Keratinocyte (primary cell): ENCODE measurements around the gene CCDC178. TPM values are rescaled to one million over a fixed set of nuclear protein-coding genes. Genes with fewer than 3 reads are reported as not detected.

ENCODE experiments used
- DNase-seq: peaks from one replicate; pipeline ENCODE4 v3.0.0-alpha.2; 2011; ENCODE audit warnings: low read depth, missing footprints, low spot score
- FAIRE-seq: peaks from 2 replicates; lab custom pipeline; 2011; peaks lifted over from hg19 to GRCh38; lab: Jason Lieb, UNC
- H2AFZ ChIP-seq: 2 replicates; pipeline ENCODE4 v1.6.0; 2012; ENCODE audit warnings: low read length, control low read depth, inconsistent platforms; ENCODE audit not compliant: control insufficient read depth
- H3K27ac ChIP-seq: 2 replicates; pipeline ENCODE4 v1.5.1; 2011; ENCODE audit warnings: low read length; ENCODE audit not compliant: control insufficient read depth, insufficient read depth
- H3K27me3 ChIP-seq: 3 replicates; pipeline ENCODE4 v1.6.0; 2011; ENCODE audit warnings: low read length; ENCODE audit not compliant: control insufficient read depth, insufficient read depth; ENCODE audit errors: extremely low read depth
- H3K36me3 ChIP-seq, 2 experiments: 2 replicates in 1 of 2; 3 replicates in 1 of 2; pipeline ENCODE4 v1.5.1; 2011; ENCODE audit warnings: low read length in 2 of 2, mild to moderate bottlenecking in 1 of 2; ENCODE audit not compliant: control insufficient read depth in 2 of 2, insufficient read depth in 2 of 2; ENCODE audit errors: extremely low read depth in 1 of 2
- H3K4me1 ChIP-seq: 3 replicates; pipeline ENCODE4 v1.5.1; 2011; ENCODE audit warnings: low read length; ENCODE audit not compliant: control insufficient read depth, insufficient read depth; ENCODE audit errors: extremely low read depth
- H3K4me2 ChIP-seq: 3 replicates; pipeline ENCODE4 v1.6.0; 2011; ENCODE audit warnings: low read depth, low read length; ENCODE audit not compliant: control insufficient read depth, insufficient read depth; ENCODE audit errors: extremely low read depth
- H3K4me3 ChIP-seq, 3 experiments: fragments of 200-600 bp in 1 of 3; sonication (generic) in 1 of 3; 2 replicates in 2 of 3; 3 replicates in 1 of 3; pipeline ENCODE4 v1.5.1; 2011 to 2016; ENCODE audit warnings: low read length in 3 of 3, mild to moderate bottlenecking in 3 of 3, control low read depth in 2 of 3, inconsistent platforms in 1 of 3, low read depth in 1 of 3, mixed read lengths in 1 of 3, mixed run types in 1 of 3, moderate library complexity in 1 of 3; ENCODE audit not compliant: control insufficient read depth in 2 of 3, insufficient read depth in 2 of 3; ENCODE audit errors: extremely low read depth in 1 of 3
- H3K79me2 ChIP-seq: 2 replicates; pipeline ENCODE4 v1.6.0; 2012; ENCODE audit warnings: low read length; ENCODE audit not compliant: control insufficient read depth, insufficient read depth
- H3K9ac ChIP-seq: 3 replicates; pipeline ENCODE4 v1.6.0; 2011; ENCODE audit warnings: low read length; ENCODE audit not compliant: control insufficient read depth, insufficient read depth; ENCODE audit errors: extremely low read depth
- H3K9me1 ChIP-seq: 3 replicates; pipeline ENCODE4 v1.6.0; 2011; ENCODE audit warnings: low read length; ENCODE audit not compliant: control insufficient read depth, insufficient read depth; ENCODE audit errors: extremely low read depth
- H3K9me3 ChIP-seq: 2 replicates; pipeline ENCODE4 v1.5.1; 2012; ENCODE audit warnings: low read depth, low read length; ENCODE audit not compliant: control insufficient read depth
- H4K20me1 ChIP-seq: 3 replicates; pipeline ENCODE4 v1.6.0; 2011; ENCODE audit warnings: low read length; ENCODE audit not compliant: control insufficient read depth, insufficient read depth; ENCODE audit errors: extremely low read depth
- EZH2 ChIP-seq: IDR thresholded peaks from one replicate; pipeline ENCODE4 v1.6.1; 2012; ENCODE audit warnings: inconsistent platforms, mild to moderate bottlenecking, low read length, moderate library complexity
- dilution Hi-C: fragments of 300-500 bp; cut with MboI; formaldehyde crosslinking; loops from one replicate; pipeline ENCODE4 v1.7.0; 2020; ENCODE audit warnings: low sequenced_read_pairs; ENCODE audit not compliant: extremely low pct_ligation_motif_present
- polyA plus RNA-seq, 5 experiments: library from polyadenylated mRNA; depleted of rRNA in 3 of 5; stranded (reverse) in 3 of 5; stranded (forward) in 1 of 5; unstranded in 1 of 5; fragments of >200 nt; gene quantifications; 1 replicate in 1 of 5; 2 replicates in 3 of 5; 3 replicates in 1 of 5; pipeline versions ENCODE4 v1.2.1 to v1.2.3, GENCODE V29; 2011 to 2012; ENCODE audit warnings: missing spikeins in 2 of 5, low read depth in 1 of 5, low replicate concordance in 1 of 5
- TF ChIP-seq, protein P1 (sequence below), 3 experiments: IDR thresholded peaks in 1 of 3; conservative IDR thresholded peaks in 1 of 3; optimal IDR thresholded peaks in 1 of 3; 2 replicates in 2 of 3; 3 replicates in 1 of 3; pipeline versions ENCODE3 to v1.5.1; 2011; ENCODE audit warnings: low read length in 3 of 3, mild to moderate bottlenecking in 3 of 3, moderate library complexity in 2 of 3, control low read depth in 1 of 3, inconsistent platforms in 1 of 3; ENCODE audit not compliant: insufficient read depth in 2 of 3; ENCODE audit errors: extremely low read depth in 1 of 3

CCDC178 gene
- polyA plus RNA-seq, 1 donor (not counting 4 experiments of a cell fraction or from before 2014, with no cell fraction given): 0.14 TPM

- no peaks in the 10 kb centered on the region for H3K9me3 ChIP-seq
- FAIRE-seq: no peak
- no peak for DNase-seq
Measured at GRCh38 chr18:33097126-33097525, 343.4 kb downstream of the CCDC178 start.

DNA sequence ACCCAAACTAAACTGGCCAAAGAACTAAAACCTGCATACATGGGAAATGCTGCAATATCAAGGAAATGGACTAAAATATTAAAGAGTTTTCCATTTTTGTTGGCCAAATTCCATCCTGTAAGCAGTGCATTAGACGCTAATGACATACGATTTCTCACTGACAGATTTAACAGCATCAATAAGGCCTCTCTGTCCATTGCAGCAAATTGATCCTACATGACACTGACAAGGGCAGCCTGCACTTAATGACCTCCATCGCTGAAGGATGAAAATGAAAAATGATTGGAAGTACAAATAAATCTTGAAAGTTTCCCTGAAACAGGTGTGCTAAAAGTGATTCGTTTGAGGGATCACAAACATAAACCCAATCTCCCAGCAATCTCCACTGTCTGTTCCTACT lies 350.1 kb downstream of the CCDC178 start:
- Histone ChIP-seq H2AFZ (no peak overlapping the region), H3K4me1 (no peaks in the 10 kb centered on the region), H3K9me1 (no peaks in the 10 kb centered on the region), H3K4me2 (no peak overlapping the region), H3K79me2 (no peaks in the 10 kb centered on the region), H4K20me1 (no peaks in the 10 kb centered on the region), H3K9ac (no peak overlapping the region), H3K4me3 (no peak overlapping the region), H3K9me3 (no peaks in the 10 kb centered on the region), H3K27ac (no peak overlapping the region), H3K27me3 (no peaks in the 10 kb centered on the region), H3K36me3 (no peaks in the 10 kb centered on the region)
- FAIRE-seq (no peak), DNase-seq (no peak)
- no peak for TF ChIP-seq EZH2
- TF ChIP-seq, protein P1, sequence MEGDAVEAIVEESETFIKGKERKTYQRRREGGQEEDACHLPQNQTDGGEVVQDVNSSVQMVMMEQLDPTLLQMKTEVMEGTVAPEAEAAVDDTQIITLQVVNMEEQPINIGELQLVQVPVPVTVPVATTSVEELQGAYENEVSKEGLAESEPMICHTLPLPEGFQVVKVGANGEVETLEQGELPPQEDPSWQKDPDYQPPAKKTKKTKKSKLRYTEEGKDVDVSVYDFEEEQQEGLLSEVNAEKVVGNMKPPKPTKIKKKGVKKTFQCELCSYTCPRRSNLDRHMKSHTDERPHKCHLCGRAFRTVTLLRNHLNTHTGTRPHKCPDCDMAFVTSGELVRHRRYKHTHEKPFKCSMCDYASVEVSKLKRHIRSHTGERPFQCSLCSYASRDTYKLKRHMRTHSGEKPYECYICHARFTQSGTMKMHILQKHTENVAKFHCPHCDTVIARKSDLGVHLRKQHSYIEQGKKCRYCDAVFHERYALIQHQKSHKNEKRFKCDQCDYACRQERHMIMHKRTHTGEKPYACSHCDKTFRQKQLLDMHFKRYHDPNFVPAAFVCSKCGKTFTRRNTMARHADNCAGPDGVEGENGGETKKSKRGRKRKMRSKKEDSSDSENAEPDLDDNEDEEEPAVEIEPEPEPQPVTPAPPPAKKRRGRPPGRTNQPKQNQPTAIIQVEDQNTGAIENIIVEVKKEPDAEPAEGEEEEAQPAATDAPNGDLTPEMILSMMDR (optimal IDR thresholded peaks at IDR 0.05 in 1 of 3, IDR thresholded peaks at IDR 0.05 in 1 of 3, conservative IDR thresholded peaks at IDR 0.05 in 1 of 3; ENCODE audit: extremely low read depth in 1 of 3, insufficient read depth in 2 of 3, low read length in 3 of 3): no peak
- dilution Hi-C loops: no loop called here

More at GRCh38 chr18:33097126-33097525, 343.4 kb downstream of the CCDC178 start:
- Histone ChIP-seq H2AFZ (no peak overlapping the region), H3K36me3 (no peaks in the 10 kb centered on the region), H3K4me1 (no peaks in the 10 kb centered on the region), H3K4me2 (no peak overlapping the region), H3K4me3 (no peak overlapping the region), H4K20me1 (no peaks in the 10 kb centered on the region), H3K27ac (no peak overlapping the region), H3K9ac (no peak overlapping the region), H3K9me1 (no peaks in the 10 kb centered on the region), H3K27me3 (no peaks in the 10 kb centered on the region), H3K79me2 (no peaks in the 10 kb centered on the region)
- dilution Hi-C loops: no loop called here
- TF ChIP-seq, protein P1 (optimal IDR thresholded peaks at IDR 0.05 in 1 of 3, IDR thresholded peaks at IDR 0.05 in 1 of 3, conservative IDR thresholded peaks at IDR 0.05 in 1 of 3; ENCODE audit: extremely low read depth in 1 of 3, insufficient read depth in 2 of 3, low read length in 3 of 3): no peak
- TF ChIP-seq EZH2: no peak
